GM21390 (cell line): ENCODE data around the gene RNF157.

Experiments
- ATAC-seq: cut with Tn5 transposase; IDR thresholded peaks from one replicate; pipeline ENCODE4 v1.9.1; 2021; ENCODE audit not compliant: unreplicated experiment

Gene RNF157

DNA sequence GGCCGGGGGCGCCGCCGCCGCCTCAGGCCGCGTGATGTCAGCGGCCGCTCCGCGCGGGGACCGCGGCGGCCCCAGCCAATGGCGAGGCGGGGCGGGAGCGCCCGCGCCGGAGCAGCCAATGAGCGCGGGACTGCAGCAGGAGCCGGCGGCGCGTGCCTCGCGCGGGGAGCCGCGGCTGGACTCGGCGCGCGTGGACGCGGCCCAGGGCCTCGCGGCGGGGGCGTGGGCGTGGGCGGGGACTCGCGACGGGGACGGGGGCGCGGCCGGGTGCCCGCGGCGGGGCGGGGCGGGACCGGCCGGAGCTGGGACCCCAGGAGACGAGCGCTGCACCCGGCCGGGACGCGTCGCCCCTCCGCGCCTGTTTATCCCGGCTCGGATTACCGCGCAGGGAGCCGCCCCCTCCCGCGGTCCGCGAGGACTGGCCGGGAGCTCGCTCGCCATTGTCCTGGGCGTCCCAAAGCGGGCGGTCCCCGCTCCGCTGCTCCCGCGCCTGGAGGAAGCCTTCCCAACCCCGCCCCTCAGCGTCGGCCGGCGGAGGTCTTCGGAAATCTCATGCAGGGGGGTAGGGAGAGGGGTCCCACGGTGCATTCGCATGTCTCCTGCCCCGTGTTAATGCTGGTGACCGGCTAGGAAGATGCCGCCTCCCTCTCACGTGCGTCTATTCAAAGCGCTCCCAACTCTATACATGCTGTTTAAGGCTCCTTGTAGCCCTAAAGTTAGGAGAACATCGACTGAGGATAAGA is at the start of gene RNF157:
Gene RNF157, minus strand, starts transcription at position 33 of the 743 bp plus-strand sequence. CDS start 253 bp downstream, outside the sequence.
- no peak for ATAC-seq

DNA sequence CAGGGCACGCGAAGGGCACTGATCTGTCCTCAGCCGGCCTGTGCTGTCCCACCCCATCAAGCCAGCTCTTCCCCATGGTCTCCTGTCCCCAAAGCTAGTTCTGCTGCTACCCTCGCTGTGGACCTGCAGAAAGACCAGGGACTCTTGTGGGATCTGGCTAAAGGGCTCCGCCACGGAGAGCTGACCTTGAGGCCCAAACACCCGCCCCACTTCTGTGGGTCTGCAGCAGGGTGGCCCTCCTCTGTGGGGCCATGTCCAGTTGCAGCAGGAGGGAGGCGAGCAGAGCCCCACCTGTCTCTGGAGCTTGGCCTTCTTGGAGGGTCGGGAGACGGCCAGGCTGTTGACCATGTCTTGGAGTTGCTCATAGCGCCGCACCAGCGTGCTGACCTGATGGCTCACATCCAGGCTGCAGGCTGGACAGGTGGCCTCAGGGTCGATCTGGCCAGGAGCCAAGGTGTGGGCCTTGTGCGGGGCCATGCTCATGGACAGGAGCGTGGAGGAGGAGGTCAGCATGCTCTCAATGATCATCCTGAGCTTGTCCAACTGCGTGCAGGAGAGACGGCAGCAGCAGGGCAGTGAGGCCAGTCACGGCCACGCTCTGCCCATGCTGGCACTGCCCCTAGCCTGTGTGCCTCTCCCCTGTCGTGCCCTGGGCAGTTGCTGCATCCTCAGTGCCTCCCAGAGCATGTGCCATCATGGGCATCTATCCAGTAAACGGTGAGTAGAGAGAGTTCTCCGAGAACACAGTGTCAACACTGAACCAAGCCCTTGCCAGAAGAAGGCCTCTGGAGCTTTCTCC is 41.5 kb upstream of the RNF157 start:
- no peak for ATAC-seq

DNA sequence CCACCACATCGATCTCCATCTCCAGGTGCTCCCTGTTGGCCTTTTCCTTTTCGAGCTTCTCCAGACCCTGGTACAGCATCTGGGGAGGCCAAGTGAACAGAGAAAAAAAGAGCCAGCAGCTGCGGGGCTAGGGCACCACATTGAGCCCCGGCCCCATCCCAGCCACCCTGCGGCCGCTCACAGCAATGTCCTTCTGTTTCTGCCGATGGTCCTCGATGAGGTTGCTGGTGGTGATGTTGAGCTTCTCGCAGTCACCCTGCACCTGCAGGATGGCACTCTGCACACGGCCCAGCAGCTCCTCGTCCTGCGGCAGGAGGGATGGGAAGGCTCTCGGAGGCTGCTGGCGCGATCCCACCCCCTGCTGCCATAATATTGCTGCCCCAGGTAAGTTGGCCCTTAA is 40.4 kb upstream of the RNF157 start:
- no peak for ATAC-seq

DNA sequence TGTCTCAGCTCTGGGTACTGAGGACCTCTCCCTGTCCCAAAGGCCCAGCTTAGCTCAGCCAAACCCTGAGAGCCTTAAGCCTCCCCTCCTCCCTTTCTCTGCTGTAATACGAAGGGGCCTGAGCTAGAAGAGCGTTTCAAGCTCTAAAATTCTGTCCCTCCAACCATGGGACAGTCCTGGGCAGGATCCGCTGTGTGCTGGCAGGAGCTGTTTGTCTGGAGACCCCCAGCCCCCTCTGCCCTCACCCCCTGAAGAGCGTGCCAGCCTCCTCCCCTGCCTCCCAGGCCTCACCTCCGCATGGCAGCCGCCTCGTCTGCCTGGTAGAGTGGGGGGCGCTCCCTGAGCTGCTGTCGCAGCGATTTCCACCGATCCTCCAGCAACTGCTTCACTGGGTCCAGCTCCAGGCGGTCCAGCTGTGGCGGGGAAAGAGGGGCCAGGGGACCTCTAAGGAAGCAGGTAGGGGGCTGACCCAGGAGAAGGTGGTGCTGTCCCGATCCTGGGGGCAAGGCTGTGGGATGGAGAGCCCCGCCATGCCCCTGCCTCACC is 39.5 kb upstream of the RNF157 start:
- ATAC-seq = no peak

DNA sequence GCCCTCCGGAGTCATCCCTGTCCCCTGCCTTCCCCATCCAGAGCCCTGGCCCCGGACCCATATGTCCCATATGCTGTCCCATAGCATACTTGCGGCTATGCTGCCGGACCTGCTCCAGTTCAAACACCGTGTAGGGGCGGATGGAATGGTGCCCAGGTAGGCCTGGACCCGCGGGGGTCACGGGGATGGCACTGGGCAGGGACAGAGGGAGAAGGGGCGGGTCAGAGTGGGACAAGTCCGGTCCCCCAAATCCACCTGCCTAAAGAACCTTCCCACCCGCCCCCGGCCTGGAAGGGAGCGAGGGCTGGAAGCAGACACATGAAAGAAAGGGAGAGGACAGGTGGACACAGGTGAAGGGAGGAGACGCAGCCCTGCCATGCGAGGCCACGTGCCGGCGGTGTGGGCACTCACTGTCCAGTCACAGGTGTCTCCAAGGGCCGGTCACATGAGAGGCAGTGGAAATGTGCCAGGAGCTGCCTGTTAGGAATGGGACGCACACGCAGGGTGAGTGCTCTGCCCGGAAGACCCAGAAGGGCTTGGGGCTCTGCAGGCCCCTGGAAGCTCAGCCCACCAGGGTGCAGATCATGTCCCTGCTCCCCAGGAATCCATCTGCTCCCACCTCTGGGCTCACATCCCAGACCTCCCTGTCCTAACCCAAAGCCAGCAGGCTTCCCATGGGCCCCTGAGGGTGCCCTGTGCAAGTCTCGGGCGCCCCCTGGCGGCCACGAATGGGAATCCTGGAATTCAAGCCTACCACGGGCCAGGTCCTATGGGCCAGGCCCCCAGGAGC is 38.9 kb upstream of the RNF157 start:
- peak; percentile 59 for ATAC-seq

DNA sequence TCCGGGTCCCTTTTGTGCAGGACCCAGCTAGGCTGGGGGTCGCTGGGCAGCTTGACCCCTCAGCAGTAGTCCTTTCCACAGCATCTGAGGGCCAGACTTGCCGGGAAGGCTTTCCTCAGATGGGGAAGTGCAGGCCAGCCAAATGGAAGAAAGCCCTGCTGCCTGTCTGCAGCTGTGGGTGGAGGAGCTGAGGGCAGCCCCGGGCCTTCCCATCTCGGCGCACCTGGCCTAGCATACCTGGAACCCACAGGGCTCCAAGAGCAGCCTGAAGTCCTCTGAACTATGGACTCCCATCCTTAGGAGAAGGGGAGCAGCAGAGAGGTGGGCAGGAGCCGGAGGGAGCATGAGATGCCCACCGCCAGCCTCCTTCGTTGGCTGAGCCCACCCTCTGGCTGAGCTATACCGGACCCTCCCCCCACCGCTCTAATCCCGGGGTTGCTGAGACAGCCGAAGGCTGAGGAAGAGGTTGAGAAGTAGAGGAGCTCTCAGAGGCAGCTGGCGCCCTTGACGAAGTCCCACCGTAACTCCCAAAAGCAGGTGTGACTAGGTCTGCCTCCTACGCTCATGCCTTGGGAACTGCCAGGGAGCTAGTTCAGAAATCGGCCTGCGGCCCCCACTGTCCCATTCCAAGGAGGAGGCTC is 38.1 kb upstream of the RNF157 start:
- no peak for ATAC-seq

DNA sequence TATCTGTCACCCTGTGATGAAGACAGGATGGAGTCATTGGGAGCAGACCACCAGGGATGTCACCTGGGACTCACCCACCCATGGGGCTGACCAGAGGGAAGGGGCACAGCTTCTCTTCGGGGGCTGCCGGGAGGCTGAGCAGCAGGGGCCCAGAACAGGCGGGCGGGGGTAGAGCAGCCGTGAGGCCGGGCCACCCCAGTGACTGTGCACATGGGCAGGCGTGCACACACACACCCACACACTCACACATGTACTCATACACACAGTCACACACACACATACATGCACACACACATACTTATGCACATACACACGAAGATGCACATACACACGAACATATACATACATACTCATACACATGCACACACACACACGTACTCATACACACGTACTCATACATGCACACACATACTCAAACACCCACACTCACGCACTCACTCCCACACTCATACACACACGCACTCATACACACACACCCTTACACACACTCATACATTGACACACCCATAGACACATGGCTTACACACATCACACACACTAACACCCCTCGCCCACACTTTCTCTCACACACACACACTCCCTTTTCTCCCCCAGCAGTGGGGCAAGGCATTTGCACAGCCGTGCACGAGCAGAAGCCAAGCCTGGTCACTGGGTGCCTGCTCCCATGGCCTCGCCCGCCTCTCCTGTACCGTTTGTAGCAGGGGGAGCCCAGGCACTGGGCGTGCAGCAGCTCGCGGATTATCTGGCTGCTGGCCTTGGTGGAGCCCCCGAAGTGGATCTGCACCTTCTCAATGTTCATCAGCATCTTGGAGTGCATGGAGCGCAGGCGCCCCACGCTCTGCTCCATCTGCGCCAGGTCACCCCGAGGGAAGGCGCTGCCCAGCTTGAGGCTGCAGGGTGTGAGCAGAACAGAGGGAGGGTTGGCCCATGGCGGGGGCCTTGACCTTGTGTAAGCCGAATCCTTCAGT is 37.3 kb upstream of the RNF157 start:
- ATAC-seq = no peak

- ATAC-seq = no peak
These were observed 36.4 kb upstream of the RNF157 start for GRCh38 chr17:76276461-76277299.

DNA sequence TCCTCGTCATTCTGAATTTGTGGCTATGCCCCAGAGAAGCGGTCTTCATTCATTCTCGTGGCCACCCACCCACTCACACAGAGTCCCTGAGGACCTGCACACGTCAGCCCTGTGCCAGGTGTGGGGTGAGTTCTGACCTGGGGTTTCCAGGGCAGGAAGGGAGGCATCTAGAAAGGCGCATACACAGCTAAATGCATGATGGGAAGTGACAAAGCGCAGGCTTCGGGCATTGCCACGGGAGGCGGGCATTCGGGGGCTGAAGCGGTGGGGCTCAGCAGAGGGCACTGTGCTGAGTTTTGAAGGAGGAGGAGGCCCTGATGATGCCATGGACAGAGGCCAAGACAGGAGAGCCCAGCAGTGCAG is 35.8 kb upstream of the RNF157 start:
- ATAC-seq = no peak

DNA sequence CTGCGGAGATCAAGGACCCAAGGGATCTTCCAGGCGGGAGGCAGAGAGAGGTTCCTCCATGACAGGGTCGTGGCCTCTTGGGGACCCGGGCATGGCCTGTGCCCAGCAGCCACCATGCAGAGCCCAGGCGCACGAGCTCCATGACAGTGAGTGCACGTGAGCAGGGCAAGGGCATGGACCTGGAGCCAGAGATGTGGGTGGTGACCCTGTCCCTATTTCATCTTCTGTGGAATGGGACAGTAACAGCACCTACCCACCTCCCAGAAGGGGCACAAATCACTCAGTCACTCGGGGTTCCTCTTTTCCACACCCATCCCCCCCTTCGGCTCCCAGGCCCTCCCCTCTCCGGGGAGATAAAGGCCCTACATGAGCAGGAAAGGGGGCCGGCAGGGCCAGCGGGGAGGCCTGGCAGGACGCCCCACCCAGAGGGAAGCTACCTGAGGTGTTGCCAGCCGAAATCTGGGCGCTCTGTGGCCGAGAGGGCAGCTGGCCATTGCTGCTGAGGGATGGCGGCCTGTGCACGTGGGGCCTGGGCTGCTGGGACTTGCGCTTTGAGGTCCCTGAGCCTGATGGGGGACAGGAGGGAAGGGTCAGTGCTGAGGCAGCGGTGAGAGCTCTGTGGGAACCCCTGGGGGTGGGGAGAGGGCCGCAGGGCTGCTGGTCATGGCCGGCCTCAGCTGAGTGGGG is 35.2 kb upstream of the RNF157 start:
- ATAC-seq = no peak

DNA sequence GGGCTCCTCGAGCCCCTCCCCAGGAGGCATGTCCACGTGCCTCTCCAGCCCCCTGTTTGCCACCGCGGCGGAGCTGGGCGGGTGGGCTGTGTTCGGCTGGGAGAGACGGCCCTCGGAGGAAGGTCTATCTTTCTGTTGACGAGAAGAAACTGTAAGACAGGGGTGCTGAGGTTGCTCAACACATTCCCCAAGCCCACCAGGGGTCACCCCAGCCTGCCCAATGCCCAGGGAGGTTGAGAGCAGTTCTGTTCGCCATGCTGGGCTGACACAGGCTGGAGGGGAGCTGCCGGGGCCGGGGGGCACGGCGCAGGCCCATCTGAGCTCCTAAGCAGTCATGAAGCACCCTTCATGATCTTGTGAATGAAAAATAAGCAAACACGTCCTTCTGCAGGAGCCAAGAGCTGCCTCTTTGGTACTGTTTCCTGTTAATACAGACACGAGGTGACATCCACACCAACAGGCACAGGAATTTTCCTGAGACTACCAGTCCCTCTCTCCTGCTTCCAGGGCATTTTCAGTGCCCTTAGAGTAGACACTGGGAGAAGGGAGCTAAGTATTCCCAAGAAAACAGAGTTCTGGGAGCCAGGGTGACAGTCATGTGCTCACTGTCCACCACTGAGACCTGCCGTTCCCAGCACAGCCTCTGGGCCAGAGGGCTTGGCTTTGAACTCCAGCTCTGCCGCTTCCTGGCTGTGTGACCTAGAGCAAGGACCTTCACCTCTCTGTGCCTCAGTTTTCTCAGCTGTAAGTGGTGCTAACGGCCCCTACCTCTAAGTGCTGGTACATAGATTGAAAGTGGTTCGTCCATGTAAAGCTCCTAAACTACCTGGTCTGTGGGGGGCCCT is 34.0 kb upstream of the RNF157 start:
- no peak for ATAC-seq

- no peak for ATAC-seq
These were observed 33.3 kb upstream of the RNF157 start for GRCh38 chr17:76273445-76274111.

DNA sequence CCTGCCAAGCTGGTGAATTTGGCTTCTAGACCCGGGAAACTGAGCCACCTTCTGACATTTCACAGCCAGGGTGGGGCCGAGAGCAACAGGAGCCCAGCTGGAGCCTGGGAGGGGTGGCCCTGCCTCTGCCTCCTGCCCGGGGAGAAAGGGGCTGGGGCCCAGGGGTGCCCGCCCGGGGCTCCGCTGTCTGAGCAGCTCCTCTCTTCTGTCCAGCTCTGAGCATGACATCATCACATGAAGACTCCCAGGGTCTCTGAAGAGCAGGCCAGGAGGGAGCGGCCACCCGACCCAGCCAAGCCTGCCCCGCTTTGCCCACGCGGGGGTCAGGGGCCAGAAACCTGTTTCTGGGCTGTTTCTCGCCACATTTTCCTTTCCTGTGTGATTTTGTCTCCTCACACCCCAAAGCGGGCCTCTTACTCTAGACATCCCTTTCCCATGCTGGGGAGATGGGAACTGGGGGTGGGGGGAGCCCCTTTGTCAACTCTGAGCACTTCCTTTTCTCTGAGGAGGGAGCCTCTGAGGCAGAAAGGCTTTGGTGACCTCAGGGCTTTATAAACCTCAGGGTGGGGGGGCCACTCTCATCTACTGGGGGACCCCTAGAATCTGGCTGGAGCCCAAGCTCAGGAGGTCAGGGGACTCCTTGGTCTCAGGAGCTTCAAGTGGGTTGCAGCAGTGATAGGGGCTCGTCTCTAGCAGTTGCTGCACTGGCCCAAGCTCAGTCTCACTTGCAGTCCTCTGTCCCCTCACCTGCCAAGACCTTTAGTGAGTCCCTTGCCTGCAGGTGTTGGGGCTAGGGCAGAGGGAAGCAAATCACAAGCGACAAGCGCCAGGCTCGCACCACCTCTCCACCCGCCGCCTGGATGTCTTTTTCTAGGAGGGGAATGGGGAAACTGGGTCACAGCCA is 32.5 kb upstream of the RNF157 start:
- ATAC-seq = peak; percentile 15

GRCh38 chr17:76271669-76272540 is 31.6 kb upstream of the RNF157 start:
- peak; percentile 42 for ATAC-seq
